H9 (cell line): ENCODE results near the gene SIPA1L2. TPM values are rescaled to one million over a fixed set of nuclear protein-coding genes. Genes with fewer than 3 reads are reported as not detected.

Experiments
- DNase-seq: peaks from one replicate; pipeline ENCODE4 v3.0.0-alpha.2; 2017
- H2AFZ ChIP-seq: one replicate; pipeline ENCODE4 v1.6.1; 2013; ENCODE audit warnings: mild to moderate bottlenecking, low read length, control low read depth, moderate library complexity
- H2AK5ac ChIP-seq: 2 replicates; pipeline ENCODE4 v1.6.1; 2013; ENCODE audit warnings: low read length, control low read depth, mixed read lengths; ENCODE audit not compliant: insufficient read length
- H2BK120ac ChIP-seq: one replicate; pipeline ENCODE4 v1.6.1; 2013; ENCODE audit warnings: low read depth, mild to moderate bottlenecking, low read length, control low read depth, inconsistent platforms; ENCODE audit not compliant: poor library complexity, severe bottlenecking
- H2BK12ac ChIP-seq: 2 replicates; pipeline ENCODE4 v1.6.1; 2013; ENCODE audit warnings: low read length, control low read depth, mixed read lengths, low read depth; ENCODE audit not compliant: insufficient read length
- H2BK15ac ChIP-seq: 2 replicates; pipeline ENCODE4 v1.6.1; 2013; ENCODE audit warnings: low read depth, low read length, control low read depth
- H2BK20ac ChIP-seq: one replicate; pipeline ENCODE4 v1.6.1; 2013; ENCODE audit warnings: low read depth, mild to moderate bottlenecking, low read length, control low read depth, inconsistent platforms; ENCODE audit not compliant: poor library complexity, severe bottlenecking
- H2BK5ac ChIP-seq: 2 replicates; pipeline ENCODE4 v1.6.1; 2013; ENCODE audit warnings: low read length, control low read depth, mixed read lengths; ENCODE audit not compliant: insufficient read length
- H3K14ac ChIP-seq: 2 replicates; pipeline ENCODE4 v1.6.1; 2013; ENCODE audit warnings: low read length, control low read depth; ENCODE audit not compliant: insufficient read depth
- H3K18ac ChIP-seq: 2 replicates; pipeline ENCODE4 v1.6.1; 2013; ENCODE audit warnings: low read depth, mild to moderate bottlenecking, mixed read lengths, low read length, control low read depth; ENCODE audit not compliant: insufficient read length
- H3K23ac ChIP-seq: 2 replicates; pipeline ENCODE4 v1.6.1; 2013; ENCODE audit warnings: low read length, control low read depth, mixed read lengths, low read depth; ENCODE audit not compliant: insufficient read length
- H3K23me2 ChIP-seq: 2 replicates; pipeline ENCODE4 v1.6.1; 2013; ENCODE audit warnings: low read depth, mild to moderate bottlenecking, mixed read lengths, low read length, control low read depth; ENCODE audit not compliant: insufficient read length, poor library complexity, severe bottlenecking
- H3K27ac ChIP-seq: 2 replicates; pipeline ENCODE4 v1.5.1; 2013; ENCODE audit warnings: low read length, control low read depth, mixed read lengths, low read depth; ENCODE audit not compliant: insufficient read length
- H3K27me3 ChIP-seq: 2 replicates; pipeline ENCODE4 v1.6.1; 2013; ENCODE audit warnings: low read length, control low read depth, inconsistent platforms; ENCODE audit not compliant: insufficient read depth
- H3K4ac ChIP-seq: 2 replicates; pipeline ENCODE4 v1.6.1; 2013; ENCODE audit warnings: low read depth, mild to moderate bottlenecking, control low read depth, inconsistent platforms, low read length, moderate library complexity
- H3K4me1 ChIP-seq: 2 replicates; pipeline ENCODE4 v1.6.1; 2013; ENCODE audit warnings: low read length, control low read depth, inconsistent platforms; ENCODE audit not compliant: insufficient read depth
- H3K4me2 ChIP-seq: 2 replicates; pipeline ENCODE4 v1.6.1; 2013; ENCODE audit warnings: low read length, control low read depth, mixed read lengths; ENCODE audit not compliant: insufficient read length, insufficient read depth
- H3K56ac ChIP-seq: 2 replicates; pipeline ENCODE4 v1.6.1; 2013; ENCODE audit warnings: low read depth, mild to moderate bottlenecking, mixed read lengths, low read length, control low read depth; ENCODE audit not compliant: insufficient read length
- H3K79me1 ChIP-seq: 2 replicates; pipeline ENCODE4 v1.6.1; 2013; ENCODE audit warnings: low read depth, mild to moderate bottlenecking, moderate library complexity, low read length, control low read depth, inconsistent platforms; ENCODE audit not compliant: insufficient read depth, poor library complexity, severe bottlenecking
- H3K79me2 ChIP-seq: 2 replicates; pipeline ENCODE4 v1.6.1; 2013; ENCODE audit warnings: low read length, control low read depth, inconsistent platforms; ENCODE audit not compliant: insufficient read depth
- H3K9ac ChIP-seq: 2 replicates; pipeline ENCODE4 v1.6.1; 2013; ENCODE audit warnings: low read length, control low read depth, mixed read lengths; ENCODE audit not compliant: insufficient read length; ENCODE audit errors: extremely low read depth
- H3K9me3 ChIP-seq: one replicate; pipeline ENCODE4 v1.6.1; 2013; ENCODE audit warnings: low read depth, low read length, inconsistent platforms; ENCODE audit not compliant: control insufficient read depth
- H3T11ph ChIP-seq: one replicate; pipeline ENCODE4 v1.6.1; 2013; ENCODE audit warnings: mild to moderate bottlenecking, low read length, control low read depth, inconsistent platforms
- H4K20me1 ChIP-seq: one replicate; pipeline ENCODE4 v1.6.1; 2013; ENCODE audit not compliant: control insufficient read depth, insufficient read length, insufficient read depth
- H4K5ac ChIP-seq: 2 replicates; pipeline ENCODE4 v1.6.1; 2013; ENCODE audit warnings: low read depth, mild to moderate bottlenecking, mixed read lengths, low read length, control low read depth; ENCODE audit not compliant: insufficient read length
- H4K8ac ChIP-seq: replicated peaks from 2 replicates; pipeline ENCODE4 v1.6.1; 2013; ENCODE audit warnings: low read length, control low read depth, mixed read lengths, low read depth; ENCODE audit not compliant: insufficient read length
- H4K91ac ChIP-seq: 2 replicates; pipeline ENCODE4 v1.6.1; 2013; ENCODE audit warnings: low read depth, mild to moderate bottlenecking, moderate library complexity, mixed read lengths, low read length, control low read depth; ENCODE audit not compliant: insufficient read length
- H3K27ac Mint-ChIP-seq, 3 experiments: 2 replicates in 2 of 3; 3 replicates in 1 of 3; pipeline ENCODE4 v1.8.0; 2020 to 2021; ENCODE audit warnings: mixed read lengths in 3 of 3, mild to moderate bottlenecking in 1 of 3, moderate library complexity in 1 of 3
- H3K27me3 Mint-ChIP-seq: 2 replicates; pipeline ENCODE4 v1.8.0; 2021; ENCODE audit warnings: low read depth, mild to moderate bottlenecking, moderate library complexity, mixed read lengths
- H3K36me3 Mint-ChIP-seq, 3 experiments: 2 replicates in 2 of 3; 3 replicates in 1 of 3; pipeline ENCODE4 v1.8.0; 2020 to 2021; ENCODE audit warnings: low read depth in 3 of 3, mixed read lengths in 3 of 3; ENCODE audit not compliant: insufficient read depth in 1 of 3
- H3K4me1 Mint-ChIP-seq, 2 experiments: 2 replicates each; pipeline ENCODE4 v1.8.0; 2020; ENCODE audit warnings: mixed read lengths in 2 of 2
- H3K4me3 Mint-ChIP-seq, 2 experiments: 2 replicates in 1 of 2; 3 replicates in 1 of 2; pipeline ENCODE4 v1.8.0; 2020 to 2021; ENCODE audit warnings: mild to moderate bottlenecking in 2 of 2, mixed read lengths in 2 of 2, moderate library complexity in 1 of 2
- H3K9me3 Mint-ChIP-seq, 2 experiments: 2 replicates in 1 of 2; 3 replicates in 1 of 2; pipeline ENCODE4 v1.8.0; 2020; ENCODE audit warnings: mild to moderate bottlenecking in 2 of 2, mixed read lengths in 2 of 2, moderate library complexity in 1 of 2
- CTCF ChIP-seq: fragments of 200-600 bp; sonication (generic); conservative IDR thresholded peaks from 3 replicates; pipeline ENCODE4 v1.8.0; 2021; ENCODE audit warnings: antibody characterized with exemption, mild to moderate bottlenecking
- WGBS: extraction: QIAGEN DNeasy Blood & Tissue Kit; methylation state at CpG from one replicate; pipeline ENCODE4 v1.1.7; 2013; ENCODE audit warnings: missing lambda C conversion rate, low lambda C conversion rate, mixed read lengths; ENCODE audit not compliant: insufficient read length; ENCODE audit errors: extremely low coverage; 5-methylcytosine and 5-hydroxymethylcytosine counted together
- total RNA-seq: library from RNA; stranded (reverse); gene quantifications from 2 replicates; pipeline ENCODE4 v1.2.1, GENCODE V29; 2021

SIPA1L2 gene
- total RNA-seq, 1 experiment from 2014 or later, result 5.2 TPM

- no peak overlapping the region for H2BK12ac ChIP-seq
- no peak overlapping the region for H3K56ac ChIP-seq
- H2BK5ac ChIP-seq, result no peak overlapping the region
- H3K4me2 ChIP-seq, result no peak overlapping the region
- H3T11ph ChIP-seq, result no peak overlapping the region
- no peak for DNase-seq
- H3K27ac Mint-ChIP-seq, result no peak overlapping the region
- no peaks in the 10 kb centered on the region for H3K23me2 ChIP-seq
- H3K14ac ChIP-seq, result no peak overlapping the region
- H3K4me1 Mint-ChIP-seq, result peaks cover 8 to 11% of the 10 kb centered on the region in 2 experiments
- WGBS, result no CpG with 5 or more reads among the region's 3 CpGs
- H3K27me3 ChIP-seq, result no peaks in the 10 kb centered on the region
- H3K23ac ChIP-seq, result no peak overlapping the region
- H3K18ac ChIP-seq, result no peak overlapping the region
- H3K79me1 ChIP-seq, result no peaks in the 10 kb centered on the region
- H3K4me1 ChIP-seq, result no peaks in the 10 kb centered on the region
- H4K91ac ChIP-seq, result no peak overlapping the region
- no peak overlapping the region for H2BK15ac ChIP-seq
- H2AFZ ChIP-seq, result no peak overlapping the region
- H2BK20ac ChIP-seq, result no peak overlapping the region
- H3K79me2 ChIP-seq, result no peaks in the 10 kb centered on the region
- H4K5ac ChIP-seq, result no peak overlapping the region
- no peaks in the 10 kb centered on the region for H3K27me3 Mint-ChIP-seq
- H2AK5ac ChIP-seq, result no peak overlapping the region
- no peak overlapping the region for H3K4me3 Mint-ChIP-seq
- no peak overlapping the region for H2BK120ac ChIP-seq
- no peaks in the 10 kb centered on the region for H3K9me3 ChIP-seq
- no peak overlapping the region for H3K9ac ChIP-seq
- no peak overlapping the region for H3K27ac ChIP-seq
- H4K20me1 ChIP-seq, result no peaks in the 10 kb centered on the region
- H3K36me3 Mint-ChIP-seq, result peaks cover 0 to 3% (median 0%) of the 10 kb centered on the region in 3 experiments; a peak in 2 of 7 replicates
- no peak overlapping the region for H4K8ac ChIP-seq
- no peak overlapping the region for H3K4ac ChIP-seq
- no peak for TF ChIP-seq CTCF
- H3K9me3 Mint-ChIP-seq, result no peaks in the 10 kb centered on the region
Observed at GRCh38 chr1:232598133-232598532, 31.8 kb downstream of the SIPA1L2 start.
